Bronchial epithelial cell (primary cell): ENCODE results near the gene RAPGEF1. TPM values are rescaled to one million over a fixed set of nuclear protein-coding genes. Genes with fewer than 3 reads are reported as not detected.

Experiments
- DNase-seq: peaks from one replicate; pipeline ENCODE4 v3.0.0-alpha.2; 2010; ENCODE audit warnings: low read depth
- FAIRE-seq: peaks from 2 replicates; lab custom pipeline; 2011; peaks lifted over from hg19 to GRCh38; lab: Jason Lieb, UNC
- H3K27me3 ChIP-seq: 2 replicates; pipeline ENCODE4 v1.5.1; 2011; ENCODE audit warnings: low read length; ENCODE audit not compliant: control insufficient read depth, insufficient read depth
- H3K36me3 ChIP-seq: 2 replicates; pipeline ENCODE4 v1.5.1; 2011; ENCODE audit warnings: low read length; ENCODE audit not compliant: control insufficient read depth, insufficient read depth
- H3K4me3 ChIP-seq: 2 replicates; pipeline ENCODE4 v1.5.1; 2011; ENCODE audit warnings: mild to moderate bottlenecking, low read depth, low read length, control low read depth
- CTCF ChIP-seq: IDR thresholded peaks from 2 replicates; pipeline ENCODE4 v1.5.1; 2011; ENCODE audit warnings: mild to moderate bottlenecking, moderate library complexity, low read length, control low read depth, inconsistent platforms; ENCODE audit not compliant: insufficient read depth, severe bottlenecking
- total RNA-seq: library from RNA; depleted of rRNA; stranded (reverse); fragments of >200 nt; gene quantifications from 2 replicates; pipeline ENCODE4 v1.2.1, GENCODE V29; 2014

The RAPGEF1 gene
- total RNA-seq, 1 donor from 2014 or later, result 19.2 TPM

- H3K36me3 ChIP-seq, result no peaks in the 10 kb centered on the region
Observed at GRCh38 chr9:131781069-131781468, 41.2 kb upstream of the RAPGEF1 start.

GRCh38 chr9:131776473-131776872 lies 36.6 kb upstream of the RAPGEF1 start:
- FAIRE-seq, result no peak
- no peak for TF ChIP-seq CTCF
- peak; percentile 17 for DNase-seq
- H3K27me3 ChIP-seq, result no peaks in the 10 kb centered on the region
- no peak overlapping the region for H3K4me3 ChIP-seq
- H3K36me3 ChIP-seq, result no peaks in the 10 kb centered on the region

More at GRCh38 chr9:131781069-131781468, 41.2 kb upstream of the RAPGEF1 start:
- no peaks in the 10 kb centered on the region for H3K27me3 ChIP-seq
- FAIRE-seq, result no peak
- peak; percentile 4 for DNase-seq
- TF ChIP-seq CTCF, result no peak
- H3K4me3 ChIP-seq, result no peak overlapping the region

GRCh38 chr9:131776036-131776435 lies 36.2 kb upstream of the RAPGEF1 start:
- Histone ChIP-seq H3K27me3 (no peaks in the 10 kb centered on the region), H3K36me3 (no peaks in the 10 kb centered on the region), H3K4me3 (no peak overlapping the region)
- no peak for DNase-seq
- no peak for FAIRE-seq
- TF ChIP-seq CTCF, result no peak

GRCh38 chr9:131774636-131775035 lies 34.8 kb upstream of the RAPGEF1 start:
- no peak for DNase-seq
- no peak overlapping the region for H3K4me3 ChIP-seq
- no peak for FAIRE-seq
- no peaks in the 10 kb centered on the region for H3K27me3 ChIP-seq
- TF ChIP-seq CTCF, result no peak
- H3K36me3 ChIP-seq, result no peaks in the 10 kb centered on the region

DNA sequence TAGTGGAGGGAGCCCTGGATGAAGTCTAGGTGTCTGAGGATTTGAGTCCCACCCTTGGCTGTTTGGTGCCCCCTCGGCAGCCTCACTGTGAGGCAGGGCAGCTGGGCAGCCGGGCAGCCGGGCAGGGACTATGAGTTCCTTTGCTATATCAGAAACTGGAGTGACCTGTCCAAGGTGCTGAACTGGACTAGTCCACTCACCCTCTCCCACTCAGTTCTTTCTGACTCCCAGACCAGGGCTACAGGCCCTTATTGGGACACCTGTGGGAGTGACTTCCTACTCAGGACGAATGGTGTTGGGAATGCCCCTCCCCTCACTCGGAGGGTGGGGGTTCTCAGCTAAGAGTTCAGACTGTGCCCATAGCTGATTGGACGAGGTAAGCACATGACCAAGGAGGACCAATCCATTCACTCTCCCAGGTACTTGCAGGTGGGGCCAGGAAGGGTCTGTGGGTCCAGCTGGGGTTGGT lies 34.1 kb upstream of the RAPGEF1 start:
- FAIRE-seq (no peak), DNase-seq (peak; percentile 29)
- Histone ChIP-seq H3K36me3 (no peaks in the 10 kb centered on the region), H3K4me3 (no peak overlapping the region), H3K27me3 (no peaks in the 10 kb centered on the region)
- TF ChIP-seq CTCF, result no peak

- no peak for TF ChIP-seq CTCF
- no peaks in the 10 kb centered on the region for H3K36me3 ChIP-seq
- DNase-seq (no peak), FAIRE-seq (no peak)
- no peaks in the 10 kb centered on the region for H3K27me3 ChIP-seq
- H3K4me3 ChIP-seq, result no peak overlapping the region
Observed at GRCh38 chr9:131772940-131773339, 33.1 kb upstream of the RAPGEF1 start.
